Neural progenitor cell (in vitro differentiated cells): Measurements from ENCODE around the gene LYRM2. TPM values are rescaled to one million over a fixed set of nuclear protein-coding genes. Genes with fewer than 3 reads are reported as not detected.

Experiments used
- DNase-seq: peaks from one replicate; pipeline ENCODE4 v3.0.0-alpha.2; 2016; ENCODE audit warnings: low spot score
- H2AFZ ChIP-seq: fragments of 200-600 bp; sonication (generic); replicated peaks from 2 replicates; pipeline ENCODE4 v1.6.1; 2016; ENCODE audit warnings: antibody characterized with exemption
- H3F3A ChIP-seq: fragments of 200-600 bp; sonication (generic); 2 replicates; pipeline ENCODE4 v1.6.1; 2016; ENCODE audit warnings: antibody characterized with exemption, low read depth
- H3K27ac ChIP-seq: fragments of 200-600 bp; sonication (generic); 2 replicates; pipeline ENCODE4 v1.5.1; 2016; ENCODE audit warnings: mild to moderate bottlenecking
- H3K27me3 ChIP-seq: fragments of 200-600 bp; sonication (generic); 2 replicates; pipeline ENCODE4 v1.6.1; 2016; ENCODE audit warnings: mild to moderate bottlenecking, moderate library complexity
- H3K36me3 ChIP-seq: fragments of 200-600 bp; sonication (generic); 2 replicates; pipeline ENCODE4 v1.5.1; 2016
- H3K4me1 ChIP-seq: fragments of 200-600 bp; sonication (generic); 2 replicates; pipeline ENCODE4 v1.6.1; 2016; ENCODE audit warnings: mixed run types
- H3K4me2 ChIP-seq: fragments of 200-600 bp; sonication (generic); 2 replicates; pipeline ENCODE4 v1.6.1; 2016
- H3K4me3 ChIP-seq: fragments of 200-600 bp; sonication (generic); 2 replicates; pipeline ENCODE4 v1.5.1; 2016
- H3K79me2 ChIP-seq: fragments of 200-600 bp; sonication (generic); 2 replicates; pipeline ENCODE4 v1.6.1; 2016; ENCODE audit warnings: low read depth
- H3K9ac ChIP-seq: fragments of 200-600 bp; sonication (generic); 2 replicates; pipeline ENCODE4 v1.6.1; 2016
- H3K9me3 ChIP-seq: fragments of 200-600 bp; sonication (generic); 2 replicates; pipeline ENCODE4 v1.5.1; 2016; ENCODE audit warnings: low read depth
- H4K20me1 ChIP-seq: fragments of 200-600 bp; sonication (generic); 2 replicates; pipeline ENCODE4 v1.6.1; 2016; ENCODE audit warnings: low read depth
- H3K27ac Mint-ChIP-seq: 3 replicates; pipeline ENCODE4 v1.8.0; 2021; ENCODE audit warnings: mixed read lengths
- H3K27me3 Mint-ChIP-seq: 2 replicates; pipeline ENCODE4 v1.8.0; 2022; ENCODE audit warnings: low read depth, mild to moderate bottlenecking, inconsistent platforms, moderate library complexity, mixed read lengths; ENCODE audit not compliant: insufficient read depth
- H3K36me3 Mint-ChIP-seq: 3 replicates; pipeline ENCODE4 v1.8.0; 2021; ENCODE audit warnings: mixed read lengths
- H3K4me1 Mint-ChIP-seq: 3 replicates; pipeline ENCODE4 v1.8.0; 2021; ENCODE audit warnings: mixed read lengths
- H3K4me3 Mint-ChIP-seq: 3 replicates; pipeline ENCODE4 v1.8.0; 2021; ENCODE audit warnings: mild to moderate bottlenecking, moderate library complexity, mixed read lengths
- H3K9me3 Mint-ChIP-seq: 3 replicates; pipeline ENCODE4 v1.8.0; 2020; ENCODE audit warnings: mixed read lengths
- EZH2 ChIP-seq: fragments of 200-600 bp; sonication (generic); IDR thresholded peaks from 2 replicates; pipeline ENCODE4 v1.6.1; 2017; ENCODE audit warnings: antibody characterized with exemption, mild to moderate bottlenecking, moderate library complexity
- EZH2phosphoT487 ChIP-seq: fragments of 200-600 bp; sonication (generic); IDR thresholded peaks from 2 replicates; pipeline ENCODE4 v1.6.1; 2017; ENCODE audit warnings: antibody characterized with exemption
- total RNA-seq: library from RNA; depleted of rRNA; stranded (reverse); fragments of >200 nt; gene quantifications from 2 replicates; pipeline ENCODE4 v1.2.3, GENCODE V29; 2015; ENCODE audit warnings: low replicate concordance
- TF ChIP-seq, protein P1 (sequence below): fragments of 200-600 bp; sonication (generic); IDR thresholded peaks from 2 replicates; pipeline ENCODE4 v1.5.1; 2017; ENCODE audit warnings: antibody characterized with exemption, mild to moderate bottlenecking

LYRM2 gene
- total RNA-seq, 1 donor from 2014 or later = 37.1 TPM

DNA sequence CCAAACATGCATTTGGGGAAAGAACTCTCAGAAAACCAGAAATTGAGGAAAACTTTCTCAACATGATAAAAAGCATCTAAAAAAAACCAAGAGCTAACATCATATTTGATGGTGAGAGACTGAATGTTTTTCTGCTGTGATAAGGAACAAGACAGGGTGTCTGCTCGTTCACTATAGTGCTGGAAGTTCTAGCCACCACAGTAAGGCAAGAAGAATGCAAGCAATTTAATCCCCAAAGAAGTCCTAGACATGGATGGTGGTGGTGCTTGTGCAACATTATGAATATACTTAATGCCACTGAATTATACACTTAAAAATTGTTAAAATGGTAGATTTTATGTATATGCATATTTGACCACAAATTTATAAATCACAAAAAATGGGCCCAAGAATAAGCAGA is 53.4 kb downstream of the LYRM2 start:
- DNase-seq = no peak
- H3K4me3 ChIP-seq = no peak overlapping the region
- H2AFZ ChIP-seq = no peak overlapping the region
- H3F3A ChIP-seq = peaks cover 20% of the 10 kb centered on the region
- H3K27me3 ChIP-seq = no peaks in the 10 kb centered on the region
- TF ChIP-seq, protein P1, sequence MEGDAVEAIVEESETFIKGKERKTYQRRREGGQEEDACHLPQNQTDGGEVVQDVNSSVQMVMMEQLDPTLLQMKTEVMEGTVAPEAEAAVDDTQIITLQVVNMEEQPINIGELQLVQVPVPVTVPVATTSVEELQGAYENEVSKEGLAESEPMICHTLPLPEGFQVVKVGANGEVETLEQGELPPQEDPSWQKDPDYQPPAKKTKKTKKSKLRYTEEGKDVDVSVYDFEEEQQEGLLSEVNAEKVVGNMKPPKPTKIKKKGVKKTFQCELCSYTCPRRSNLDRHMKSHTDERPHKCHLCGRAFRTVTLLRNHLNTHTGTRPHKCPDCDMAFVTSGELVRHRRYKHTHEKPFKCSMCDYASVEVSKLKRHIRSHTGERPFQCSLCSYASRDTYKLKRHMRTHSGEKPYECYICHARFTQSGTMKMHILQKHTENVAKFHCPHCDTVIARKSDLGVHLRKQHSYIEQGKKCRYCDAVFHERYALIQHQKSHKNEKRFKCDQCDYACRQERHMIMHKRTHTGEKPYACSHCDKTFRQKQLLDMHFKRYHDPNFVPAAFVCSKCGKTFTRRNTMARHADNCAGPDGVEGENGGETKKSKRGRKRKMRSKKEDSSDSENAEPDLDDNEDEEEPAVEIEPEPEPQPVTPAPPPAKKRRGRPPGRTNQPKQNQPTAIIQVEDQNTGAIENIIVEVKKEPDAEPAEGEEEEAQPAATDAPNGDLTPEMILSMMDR = no peak
- no peak for TF ChIP-seq EZH2phosphoT487
- Mint-ChIP-seq H3K27ac (no peak overlapping the region), H3K4me1 (peaks cover 16% of the 10 kb centered on the region), H3K9me3 (no peaks in the 10 kb centered on the region), H3K36me3 (no peaks in the 10 kb centered on the region), H3K4me3 (no peak overlapping the region), H3K27me3 (no peaks in the 10 kb centered on the region)
- H3K4me2 ChIP-seq = no peak overlapping the region
- no peaks in the 10 kb centered on the region for H3K9me3 ChIP-seq
- no peak overlapping the region for H3K27ac ChIP-seq
- H3K36me3 ChIP-seq = no peaks in the 10 kb centered on the region
- no peak overlapping the region for H3K9ac ChIP-seq
- peaks cover 16% of the 10 kb centered on the region for H4K20me1 ChIP-seq
- no peaks in the 10 kb centered on the region for H3K79me2 ChIP-seq
- peaks cover 30% of the 10 kb centered on the region for H3K4me1 ChIP-seq

DNA sequence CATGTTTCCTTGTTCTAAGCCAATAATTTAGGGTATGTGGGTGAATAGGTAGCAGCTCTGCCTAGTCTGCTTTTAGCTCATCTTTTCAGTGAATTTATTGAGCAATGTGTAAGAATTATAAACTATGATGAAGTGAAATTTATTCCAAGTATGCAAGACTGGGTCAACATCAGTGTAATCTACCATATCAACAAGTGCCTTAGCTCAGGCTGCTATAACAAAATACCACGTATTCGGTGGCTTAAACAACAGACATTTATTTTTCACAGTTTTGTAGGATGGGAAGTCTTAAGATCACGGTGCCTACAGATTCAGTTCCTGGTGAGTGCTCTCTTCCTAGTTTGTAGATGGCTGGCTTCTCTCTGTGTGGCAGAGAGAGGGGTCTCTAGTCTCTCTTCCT is 54.0 kb downstream of the LYRM2 start:
- TF ChIP-seq, protein P1 = no peak
- TF ChIP-seq EZH2phosphoT487 (no peak), EZH2 (no peak)
- no peak overlapping the region for H3K4me3 ChIP-seq
- no peaks in the 10 kb centered on the region for H3K36me3 Mint-ChIP-seq
- no peak overlapping the region for H3K9ac ChIP-seq
- H3K4me3 Mint-ChIP-seq = no peak overlapping the region
- no peak overlapping the region for H3K4me2 ChIP-seq
- DNase-seq = no peak
- H3K79me2 ChIP-seq = no peaks in the 10 kb centered on the region
- H3K27ac Mint-ChIP-seq = no peak overlapping the region
- H3K27me3 ChIP-seq = no peaks in the 10 kb centered on the region
- H3F3A ChIP-seq = peaks cover 19% of the 10 kb centered on the region
- H3K4me1 Mint-ChIP-seq = peaks cover 15% of the 10 kb centered on the region
- peaks cover 2% of the 10 kb centered on the region for H3K27me3 Mint-ChIP-seq
- no peaks in the 10 kb centered on the region for H3K36me3 ChIP-seq
- peaks cover 24% of the 10 kb centered on the region for H3K4me1 ChIP-seq
- peaks cover 10% of the 10 kb centered on the region for H4K20me1 ChIP-seq
- no peak overlapping the region for H3K27ac ChIP-seq
- no peak overlapping the region for H2AFZ ChIP-seq
- no peaks in the 10 kb centered on the region for H3K9me3 ChIP-seq
- no peaks in the 10 kb centered on the region for H3K9me3 Mint-ChIP-seq

DNA sequence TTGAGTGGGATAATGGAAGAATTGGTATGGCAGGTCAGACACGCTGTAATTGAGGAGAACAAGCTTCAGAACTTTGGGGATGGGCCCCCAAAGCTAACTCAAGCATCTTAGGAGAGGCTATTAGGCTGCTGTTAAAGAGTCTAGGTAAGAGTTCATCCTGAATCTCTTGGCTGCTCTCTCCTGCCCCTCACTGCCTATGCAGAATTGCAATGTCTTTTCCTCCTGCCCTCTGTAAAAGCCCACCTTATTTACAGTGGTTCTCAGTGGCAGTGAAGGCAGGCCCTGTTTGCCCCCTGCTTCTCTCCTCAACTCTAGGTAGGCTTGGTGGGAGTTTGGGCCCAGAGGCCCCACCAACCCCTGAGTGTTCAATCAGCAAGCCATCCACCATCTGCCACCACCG is 55.0 kb downstream of the LYRM2 start:
- H3K27ac Mint-ChIP-seq = no peak overlapping the region
- H3K4me1 ChIP-seq = peaks cover 16% of the 10 kb centered on the region
- no peaks in the 10 kb centered on the region for H3K9me3 ChIP-seq
- no peak overlapping the region for H3K4me3 Mint-ChIP-seq
- no peaks in the 10 kb centered on the region for H3K79me2 ChIP-seq
- no peak overlapping the region for H3K27ac ChIP-seq
- H3F3A ChIP-seq = peaks cover 11% of the 10 kb centered on the region
- peaks cover 1% of the 10 kb centered on the region for H4K20me1 ChIP-seq
- H3K9ac ChIP-seq = no peak overlapping the region
- TF ChIP-seq EZH2phosphoT487 = no peak
- TF ChIP-seq, protein P1 = no peak
- no peak for TF ChIP-seq EZH2
- no peaks in the 10 kb centered on the region for H3K27me3 ChIP-seq
- no peaks in the 10 kb centered on the region for H3K9me3 Mint-ChIP-seq
- H3K4me2 ChIP-seq = no peak overlapping the region
- peaks cover 11% of the 10 kb centered on the region for H3K4me1 Mint-ChIP-seq
- no peak overlapping the region for H3K4me3 ChIP-seq
- no peaks in the 10 kb centered on the region for H3K36me3 ChIP-seq
- H3K36me3 Mint-ChIP-seq = no peaks in the 10 kb centered on the region
- no peak for DNase-seq
- no peak overlapping the region for H2AFZ ChIP-seq
- H3K27me3 Mint-ChIP-seq = peaks cover 2% of the 10 kb centered on the region
